Activated T-helper 1 cell treated with Interleukin-2 at 50 U/mL for 16 hours (primary cell): ENCODE data around the gene LCA5L.
"Not testable (repeated sequence)": the region's sequence is repeated elsewhere in the genome, so short reads cannot be mapped to it uniquely, and the experiment has no call there.

Experiments used
- DNase-seq: peaks from one replicate; pipeline ENCODE4 v3.0.0-alpha.2; 2020; ENCODE audit warnings: low read depth

LCA5L gene

DNA sequence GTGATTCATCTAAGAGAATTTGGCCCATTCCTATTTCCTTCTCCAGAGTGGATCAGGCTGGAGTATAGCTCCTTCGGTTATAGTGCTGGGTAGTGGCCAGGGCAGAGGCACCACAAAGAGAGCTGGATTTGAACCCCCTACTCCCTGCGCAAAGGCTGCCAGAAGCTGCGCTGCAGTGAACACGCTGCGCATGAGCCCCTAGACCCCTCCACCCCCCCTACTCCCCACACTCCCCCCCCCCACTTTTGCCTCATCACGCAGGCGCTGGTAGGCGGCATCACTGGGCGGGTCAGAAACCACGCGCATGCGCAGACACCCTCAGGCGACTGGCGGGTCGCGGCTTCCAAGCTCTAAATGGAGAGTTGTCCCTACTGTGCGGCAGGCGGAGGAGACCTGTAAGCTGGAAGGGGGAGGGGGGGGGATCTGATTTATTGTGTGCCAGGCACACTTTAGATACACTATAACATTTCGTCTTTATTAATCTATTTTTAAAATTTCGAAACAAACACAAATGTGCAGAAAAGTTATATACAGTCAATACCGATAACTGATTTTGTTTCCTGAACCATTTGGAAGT is 58.0 kb downstream of the LCA5L start:
- DNase-seq, result peak; percentile 87

DNA sequence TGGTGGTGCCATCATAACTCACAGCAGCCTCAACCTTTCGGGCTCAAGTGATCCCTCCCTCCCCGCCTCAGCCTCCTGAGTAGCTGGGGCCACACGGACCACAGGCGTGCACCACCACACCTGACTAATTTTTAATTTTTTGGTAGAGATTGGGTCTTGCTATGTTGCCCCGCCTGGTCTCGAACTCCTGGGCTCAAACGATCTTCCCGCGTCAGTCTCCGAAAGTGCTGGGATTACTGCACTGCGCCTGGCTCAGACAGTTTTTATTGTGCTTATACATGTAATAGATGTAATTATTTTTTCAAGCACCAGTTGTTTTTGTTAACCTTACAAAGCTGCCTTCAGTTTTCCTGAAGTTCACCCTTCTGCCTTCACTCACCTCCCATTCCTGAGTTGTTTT is 58.7 kb downstream of the LCA5L start:
- no peak for DNase-seq

DNA sequence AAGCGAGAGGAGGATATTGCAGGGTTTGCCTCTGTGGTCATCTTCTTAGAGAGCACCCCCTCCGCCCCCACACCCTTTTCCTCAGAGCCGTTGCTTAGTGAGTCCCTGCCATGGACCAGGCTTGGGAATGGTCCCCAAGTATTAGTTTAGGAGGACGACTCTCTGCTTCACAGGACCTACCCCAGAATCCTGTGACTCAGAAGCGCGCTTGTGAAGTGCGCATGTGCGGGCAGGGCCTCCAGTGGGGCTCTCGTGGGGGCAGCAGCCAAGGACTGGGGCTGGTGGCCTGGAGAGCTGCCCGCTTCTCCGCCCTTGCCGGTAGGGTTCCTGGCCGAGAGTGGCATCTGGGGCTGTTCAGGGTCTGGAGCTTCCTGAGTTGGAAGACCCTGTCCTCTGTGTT is 59.4 kb downstream of the LCA5L start:
- no peak for DNase-seq

DNA sequence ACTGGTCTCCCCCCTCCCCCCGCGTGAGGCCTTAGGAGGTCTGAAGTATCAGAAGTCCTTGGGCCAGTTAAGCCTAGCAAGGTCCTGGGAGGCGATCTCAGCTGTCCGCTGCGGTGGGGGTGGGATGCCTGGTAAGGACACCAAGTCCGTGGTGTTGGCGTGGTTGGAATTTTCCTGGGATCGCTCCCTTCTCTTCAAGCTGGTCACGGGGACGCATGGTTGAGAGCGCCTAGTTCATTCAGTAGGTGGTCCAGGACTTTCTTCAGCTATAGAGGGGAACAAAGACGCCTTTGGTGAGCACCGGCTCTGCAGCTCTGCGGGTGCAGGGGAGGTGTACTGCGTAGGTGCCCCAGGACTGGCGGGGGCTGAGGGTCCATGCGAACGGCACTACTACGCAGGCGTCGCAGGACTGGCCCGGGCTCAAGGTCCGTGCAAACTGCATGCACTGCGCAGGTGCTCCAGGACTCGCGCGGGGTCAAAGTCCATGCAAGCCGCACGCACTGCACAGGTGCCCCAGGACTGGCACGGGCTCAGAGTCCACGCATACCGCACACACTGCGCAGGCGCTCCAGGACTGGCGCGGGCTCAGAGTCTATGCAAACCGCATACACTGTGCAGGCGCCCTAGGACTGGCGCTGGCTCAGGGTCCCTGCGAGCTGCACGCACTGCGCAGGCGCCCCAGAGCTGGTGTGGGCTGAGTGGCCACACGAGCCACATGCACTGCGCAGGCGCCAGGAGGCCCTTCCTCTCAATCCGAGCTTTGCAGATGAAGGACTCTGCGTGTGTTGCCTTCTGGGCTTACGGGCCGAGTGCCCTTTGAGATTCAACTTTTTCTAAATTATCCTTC is 60.1 kb downstream of the LCA5L start:
- DNase-seq, result peak; percentile 12

DNA sequence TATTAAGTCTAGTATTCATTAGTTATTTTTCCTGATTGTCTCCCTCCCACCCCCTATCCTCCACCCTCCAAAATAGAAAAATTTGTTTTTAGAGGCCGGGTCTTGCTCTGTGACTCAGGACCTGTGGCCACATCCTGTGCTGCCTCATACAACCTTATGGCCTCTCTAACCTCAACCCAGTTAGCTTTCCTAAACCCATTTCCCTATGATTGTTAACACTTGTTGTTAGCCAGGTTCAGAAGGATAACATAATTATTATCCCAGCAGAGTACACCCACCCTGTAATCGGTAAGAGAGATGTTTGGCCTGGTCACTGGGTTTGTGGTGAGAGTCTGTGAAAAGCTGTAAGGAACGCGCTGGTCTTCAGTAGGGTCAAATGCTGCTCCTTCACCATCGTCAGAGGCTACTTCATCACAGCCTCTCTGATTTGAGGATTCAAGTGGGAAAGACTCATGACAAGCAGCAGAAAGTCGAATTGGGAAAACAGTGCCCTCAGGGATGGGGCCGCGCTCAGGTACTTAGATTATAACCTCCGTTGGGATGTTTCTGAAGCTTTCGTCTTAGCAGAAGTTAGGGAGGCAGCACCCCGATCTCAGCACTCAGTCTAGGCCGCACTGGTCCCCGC is 60.8 kb downstream of the LCA5L start:
- no peak for DNase-seq

DNA sequence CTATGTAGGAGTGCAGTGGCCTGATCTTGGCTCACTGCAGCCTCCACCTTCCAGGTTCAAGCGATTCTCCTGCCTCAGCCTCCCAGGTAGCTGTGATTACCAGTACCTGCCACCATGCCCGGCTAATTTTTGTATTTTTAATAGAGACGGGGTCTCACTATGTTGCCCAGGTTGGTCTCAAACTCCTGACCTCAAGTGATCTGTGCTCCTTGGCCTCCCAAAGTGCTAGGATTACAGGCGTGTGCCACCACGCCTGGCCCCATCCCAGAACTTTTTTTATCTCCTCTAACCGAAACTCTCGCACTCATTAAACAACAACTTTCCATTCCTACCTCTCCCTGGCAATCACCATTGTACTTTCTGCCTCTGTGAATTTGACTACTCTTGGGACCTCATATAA is 63.5 kb downstream of the LCA5L start:
- not testable (repeated sequence) for DNase-seq

DNA sequence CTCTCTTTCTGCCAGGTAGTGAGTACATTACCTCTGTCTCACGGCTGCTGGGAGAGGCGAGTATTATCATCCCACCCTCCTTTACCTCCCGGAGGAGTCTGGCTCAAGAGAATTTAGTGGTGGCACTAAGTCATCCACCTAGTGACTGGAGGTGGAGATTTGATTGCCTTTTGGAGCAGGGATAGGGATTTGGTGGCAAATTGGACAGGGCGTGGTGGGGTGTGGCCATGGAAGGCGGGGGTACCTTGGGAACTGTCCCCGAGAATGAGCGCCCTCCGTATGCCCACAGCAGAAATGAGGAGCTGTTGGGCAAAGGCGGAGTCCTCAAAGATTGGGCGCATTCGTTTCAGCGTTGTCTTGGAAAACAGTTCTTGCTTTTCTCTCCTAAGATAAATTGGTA is 64.6 kb downstream of the LCA5L start:
- DNase-seq, result no peak

DNA sequence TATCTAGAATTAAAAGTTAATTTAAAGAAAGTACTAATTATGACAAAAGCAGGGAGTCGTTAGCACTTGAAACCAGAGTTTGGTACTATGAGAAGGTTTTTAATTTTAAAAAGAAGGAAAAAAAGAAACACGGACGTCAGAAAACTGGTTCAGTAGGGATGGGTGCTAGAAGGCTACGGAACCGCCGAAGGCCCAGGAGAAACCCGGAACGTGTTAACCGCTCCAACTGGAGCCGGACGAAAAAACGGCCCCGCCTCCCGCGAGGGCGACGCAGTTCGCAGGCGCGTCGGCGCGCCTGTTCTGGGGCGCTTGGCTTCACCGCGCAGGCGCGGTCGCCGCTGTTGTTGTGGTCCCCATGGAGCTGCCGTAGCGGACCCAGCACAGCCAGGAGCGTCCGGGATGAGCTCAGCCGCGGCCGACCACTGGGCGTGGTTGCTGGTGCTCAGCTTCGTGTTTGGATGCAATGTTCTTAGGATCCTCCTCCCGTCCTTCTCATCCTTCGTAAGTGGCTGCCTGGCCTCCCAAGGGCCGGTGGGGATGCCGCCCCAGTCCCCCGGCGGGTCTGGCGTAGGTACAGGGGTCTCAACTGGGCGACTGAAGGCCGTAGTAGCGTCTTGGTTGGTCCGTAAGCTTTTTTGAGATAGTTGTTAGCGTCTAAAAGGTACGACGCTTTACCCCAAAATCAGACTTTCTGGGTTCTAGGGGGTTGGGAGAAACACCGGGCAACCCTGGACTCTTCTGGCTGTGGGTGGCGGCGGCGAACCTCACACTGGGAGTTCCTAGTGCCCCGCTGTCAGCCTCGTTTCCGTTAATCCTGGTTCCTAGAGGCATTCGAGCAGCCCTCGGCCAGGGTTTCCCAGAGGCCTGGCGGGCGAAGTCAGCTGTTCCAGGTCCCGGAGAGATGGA is 65.3 kb downstream of the LCA5L start:
- peak; percentile 85 for DNase-seq

DNA sequence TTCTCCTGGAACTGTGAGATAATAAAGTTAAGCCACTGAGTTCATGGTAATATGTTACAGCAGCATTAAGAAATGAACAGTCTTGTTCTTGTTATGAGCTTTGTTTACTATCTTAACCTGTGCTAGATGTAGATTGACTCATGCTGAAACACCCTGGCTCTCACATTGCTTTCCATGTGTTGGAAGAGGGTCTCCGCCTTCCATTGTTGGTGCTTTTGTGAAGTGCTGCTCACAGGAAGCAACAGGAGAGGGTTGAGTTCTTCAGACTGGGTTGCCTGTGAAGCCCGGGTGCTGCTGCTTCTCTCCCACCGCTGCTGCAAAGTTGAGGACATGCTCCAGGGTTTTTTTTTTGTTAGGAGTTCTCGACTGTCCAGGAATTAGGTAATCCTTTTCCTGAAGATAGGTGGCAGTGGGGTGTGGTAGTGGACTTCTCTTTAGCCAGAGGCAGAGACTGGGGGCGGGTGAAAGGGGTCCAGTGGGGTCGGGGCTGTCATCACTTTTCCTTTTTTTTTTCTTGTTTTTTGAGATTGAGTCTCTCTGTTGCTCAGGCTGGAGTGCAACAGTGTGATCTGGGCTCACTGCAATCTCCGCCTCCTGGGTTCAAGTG is 68.0 kb downstream of the LCA5L start:
- DNase-seq, result no peak

DNA sequence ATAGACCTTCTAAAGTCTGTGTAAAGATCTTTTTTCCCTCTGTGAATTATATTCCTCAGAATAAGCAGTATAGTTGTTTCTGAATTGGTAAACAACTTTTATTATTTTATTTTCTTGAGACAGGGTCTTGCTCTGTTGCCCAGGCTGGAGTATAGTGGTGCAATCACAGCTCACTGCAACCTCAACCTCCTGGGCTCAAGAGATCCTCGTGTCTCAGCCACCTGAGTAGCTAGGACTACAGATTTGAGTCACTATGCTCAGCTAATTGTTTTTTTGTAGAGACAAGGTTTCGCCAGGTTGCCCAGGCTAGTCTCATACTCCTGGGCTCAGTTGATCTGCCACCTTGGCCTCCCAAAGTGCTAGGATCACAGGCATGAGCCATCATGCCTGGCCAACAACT is 70.1 kb downstream of the LCA5L start:
- no peak for DNase-seq

DNA sequence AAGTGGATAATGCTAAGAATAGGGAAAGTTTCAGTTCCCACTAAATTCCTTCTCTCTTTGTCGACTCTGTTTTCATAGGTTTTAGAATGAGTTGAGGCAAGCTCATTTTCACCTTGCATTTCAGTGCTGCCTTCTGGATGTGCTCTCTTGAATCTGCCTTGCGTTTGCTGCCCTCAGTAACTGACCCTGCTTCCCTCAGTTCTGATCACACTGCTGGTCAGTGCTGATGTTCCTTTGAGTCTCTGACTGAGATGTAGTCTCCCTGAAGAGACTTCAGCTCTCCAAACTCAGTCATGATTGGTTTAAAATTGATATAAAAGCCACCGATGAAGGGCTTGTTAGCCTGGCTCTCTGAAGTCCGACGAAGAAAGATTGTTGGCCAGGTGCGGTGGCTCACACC is 71.5 kb downstream of the LCA5L start:
- no peak for DNase-seq

DNA sequence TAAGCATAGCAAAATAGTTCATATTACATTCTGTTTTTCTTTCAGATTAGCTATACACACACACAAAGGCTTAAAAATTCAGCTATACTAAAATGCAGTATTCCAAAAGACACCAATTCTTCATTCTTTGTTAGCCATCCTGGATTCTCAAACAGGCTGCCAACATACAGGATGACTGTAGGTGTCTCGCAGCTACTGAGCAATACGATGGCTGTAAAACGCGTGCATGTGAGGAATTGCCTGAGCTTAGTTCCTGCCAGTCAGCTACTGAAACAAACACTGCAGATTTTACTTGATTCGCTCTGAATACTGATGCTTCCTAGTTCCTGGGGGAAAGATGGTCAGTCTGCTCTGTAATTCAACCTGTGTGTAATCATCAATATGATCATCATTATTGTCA is 71.9 kb downstream of the LCA5L start:
- DNase-seq, result no peak

DNA sequence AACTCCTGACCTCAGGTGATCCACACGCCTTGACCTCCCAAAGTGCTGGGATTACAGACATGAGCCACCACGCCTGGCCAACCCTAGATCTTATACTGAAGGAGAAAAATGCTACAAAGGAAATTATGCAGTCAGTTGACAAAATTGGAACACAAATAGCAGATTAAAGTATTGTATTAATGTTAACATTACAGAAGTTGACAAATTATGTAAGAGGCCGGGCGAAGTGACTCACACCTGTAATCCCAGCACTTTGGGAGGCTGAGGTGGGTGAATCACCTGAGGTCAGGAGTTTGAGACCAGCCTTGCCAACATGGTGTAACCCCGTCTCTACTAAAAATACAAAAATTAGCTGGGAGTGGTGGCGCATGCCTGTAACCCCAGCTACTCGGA is 75.7 kb downstream of the LCA5L start:
- DNase-seq, result not testable (repeated sequence)

DNA sequence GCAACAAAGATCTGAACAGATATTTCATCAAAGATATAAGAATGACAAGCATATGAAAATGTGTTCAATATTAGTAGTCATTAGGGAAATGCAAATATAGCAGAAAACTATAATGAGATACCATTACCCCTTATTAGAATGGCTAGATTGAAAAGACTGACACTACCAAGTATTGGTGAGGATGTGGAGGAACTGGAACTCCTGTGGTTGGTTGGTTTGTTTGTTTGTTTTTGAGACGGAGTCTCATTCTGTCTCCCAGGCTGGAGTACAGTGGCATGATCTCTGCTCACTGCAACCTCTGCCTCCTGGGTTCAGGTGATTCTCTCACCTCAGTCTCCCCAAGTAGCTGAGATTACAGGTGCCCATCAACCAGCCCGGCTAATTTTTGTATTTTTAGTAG is 77.8 kb downstream of the LCA5L start:
- no peak for DNase-seq

DNA sequence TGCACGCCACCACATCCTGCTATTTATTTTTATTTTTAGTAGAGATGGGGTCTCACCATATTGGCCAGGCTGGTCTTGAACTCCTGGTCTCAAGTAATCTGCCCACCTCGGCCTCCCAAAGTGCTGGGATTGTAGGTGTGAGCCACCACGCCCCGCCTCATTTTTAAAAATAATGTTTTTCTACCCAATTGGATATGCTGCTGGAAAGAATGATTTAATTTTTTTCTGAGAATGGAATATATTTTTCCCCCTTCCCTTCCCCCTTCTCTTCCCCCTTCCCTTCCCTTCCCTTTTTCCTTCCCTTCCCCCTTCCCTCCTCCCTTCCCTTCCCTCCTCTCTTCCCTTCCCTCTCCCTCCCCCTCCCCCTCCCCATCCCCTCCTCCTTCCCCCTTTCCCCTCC is 79.0 kb downstream of the LCA5L start:
- DNase-seq, result no peak

DNA sequence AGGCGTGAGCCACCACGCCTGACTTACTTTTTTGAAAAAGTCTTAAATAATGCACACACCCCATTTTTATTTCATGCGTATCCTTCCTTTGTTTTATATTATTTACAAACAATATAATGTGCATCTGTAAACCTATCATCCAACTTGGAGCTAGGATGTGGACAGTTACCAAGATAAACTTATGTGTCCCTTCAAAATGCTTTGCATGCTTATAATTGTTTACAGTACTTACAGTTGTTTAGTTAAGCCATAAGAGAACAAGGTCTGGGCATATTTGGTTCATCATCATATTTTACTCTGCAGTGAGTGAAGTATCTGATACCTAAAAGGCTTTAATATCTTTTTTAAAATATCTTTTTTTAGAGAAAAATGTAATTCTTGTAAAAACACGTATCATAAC is 80.6 kb downstream of the LCA5L start:
- DNase-seq, result no peak

DNA sequence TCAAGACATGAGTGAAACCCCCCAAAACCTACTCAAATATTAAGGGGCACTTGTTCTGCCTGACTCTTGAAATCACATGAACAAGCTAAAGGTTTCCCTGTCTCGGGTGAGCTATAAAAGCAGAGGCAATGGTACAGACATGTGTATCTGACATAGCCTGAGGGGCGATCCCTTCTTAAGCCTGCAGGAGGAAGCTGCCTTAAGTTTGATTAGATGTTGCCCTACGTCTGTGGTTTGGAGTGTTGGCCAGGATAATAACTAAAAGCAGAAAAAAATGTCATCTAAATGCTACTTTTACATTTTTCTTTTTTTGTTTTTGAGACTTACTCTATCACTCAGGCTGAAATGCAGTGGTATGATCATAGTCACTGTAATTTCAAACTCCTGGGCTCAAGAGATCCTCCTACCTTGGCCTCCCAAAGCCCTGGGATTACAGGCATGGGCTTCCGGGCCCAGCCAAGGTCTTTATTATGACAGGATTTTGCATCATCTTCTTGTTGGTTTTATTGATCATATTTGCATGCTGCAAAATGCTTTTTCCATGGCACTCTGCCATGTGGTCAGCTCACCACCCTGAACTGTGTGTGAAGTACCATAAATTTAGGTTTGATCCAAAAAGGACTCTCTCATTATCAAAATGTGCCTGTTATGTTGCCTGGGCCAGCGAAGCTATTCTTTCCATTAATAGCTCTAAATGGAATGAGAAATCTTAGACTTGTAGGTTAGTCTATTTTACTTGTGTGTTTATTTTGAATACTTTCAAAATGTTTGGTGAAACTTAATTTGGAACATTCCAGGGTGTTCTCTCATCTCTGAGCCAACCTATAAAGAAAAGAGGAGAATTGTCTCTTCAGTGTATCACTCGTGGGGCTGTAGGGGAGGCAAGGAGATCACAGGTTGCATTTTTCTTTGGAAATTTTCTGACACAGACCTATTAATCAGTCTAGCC is 81.7 kb downstream of the LCA5L start:
- no peak for DNase-seq

DNA sequence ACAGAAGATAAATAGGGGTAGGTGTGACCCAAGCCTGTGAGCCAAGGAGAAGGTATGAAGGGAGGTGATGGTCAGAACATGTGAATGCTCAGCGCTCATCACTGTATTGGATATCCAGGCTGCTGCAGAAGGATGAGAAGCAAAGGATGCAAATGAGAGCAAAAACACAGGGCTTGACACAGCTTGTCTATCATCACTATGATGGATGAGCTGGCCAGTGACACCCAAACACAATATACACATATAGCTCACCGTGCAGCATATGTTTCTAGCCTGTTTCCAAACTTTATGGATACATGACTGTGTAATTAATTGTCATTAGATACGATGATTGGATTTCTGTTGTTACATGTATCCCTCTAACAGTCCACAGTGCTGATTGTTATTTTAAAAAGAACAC is 82.8 kb downstream of the LCA5L start:
- DNase-seq, result no peak

DNA sequence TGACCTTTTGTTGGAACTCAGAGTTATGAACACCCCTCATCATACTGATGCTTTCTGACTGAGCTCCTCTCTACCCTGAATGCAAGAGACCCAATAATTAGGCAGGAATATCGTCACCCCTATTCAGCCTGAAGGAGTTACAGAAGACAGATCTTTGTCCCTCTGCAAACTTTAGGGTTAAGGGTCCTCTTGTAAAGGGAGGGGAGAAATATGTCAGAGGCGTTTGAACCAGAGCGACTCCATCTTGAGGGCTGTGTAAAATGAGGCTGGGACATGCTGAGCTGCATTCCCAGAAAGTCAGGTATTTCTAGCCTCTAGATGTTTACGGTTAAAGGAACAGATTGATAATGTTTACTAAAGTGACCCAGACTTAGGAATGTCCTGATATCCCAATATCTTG is 86.2 kb downstream of the LCA5L start:
- no peak for DNase-seq
